Measurements from ENCODE around the gene TMEM94. TPM values are rescaled to one million over a fixed set of nuclear protein-coding genes. Genes with fewer than 3 reads are reported as not detected.
A peak's percentile ranks its signal among the peaks of the same experiment; 100 is the strongest.

Gene TMEM94
- total and polyA plus RNA-seq, 9 of the 15 experiments (the other 6 are each of a cell fraction or from before 2014, with no cell fraction given), result 0.35 to 48.1 (median 14.4) TPM

- Histone ChIP-seq H3K9me1 (ENCODE audit: control insufficient read depth, insufficient read depth, low read length) (peaks cover 5% of the 10 kb centered on the region), H3K9me3 (replicated peaks; ENCODE audit: control insufficient read depth, insufficient read depth, low read depth, low read length) (no peaks in the 10 kb centered on the region), H3K4me2 (ENCODE audit: insufficient read depth, low read length) (peak overlapping the region; percentile 87), H3K27ac (ENCODE audit: extremely low read depth, low read depth, low read length) (peak overlapping the region; percentile 36; the same call in 2 of the 3 replicates), H3K36me3 (ENCODE audit: control insufficient read depth, insufficient read depth, low read length) (peaks cover 41% of the 10 kb centered on the region; the same call in 2 of the 3 replicates), H2AFZ (ENCODE audit: low read depth, low read length) (peak overlapping the region; percentile 80), H3K4me3 (peak overlapping the region; percentile 91), H3K27me3 (ENCODE audit: control insufficient read depth in 2 of 2, insufficient read depth in 2 of 2, low read length in 2 of 2) (no peaks in the 10 kb centered on the region), H3K9ac (ENCODE audit: insufficient read depth in 1 of 2, low read depth in 2 of 2, low read length in 2 of 2) (peak overlapping the region; percentile 47 to 93), H3K4me1 (replicated peaks in 1 of 2; ENCODE audit: control insufficient read depth in 2 of 2, insufficient read depth in 2 of 2, low read length in 2 of 2) (peaks cover 30 to 59% of the 10 kb centered on the region in 2 experiments), H3K79me2 (ENCODE audit: control insufficient read depth, insufficient read depth, low read length) (peaks cover 10% of the 10 kb centered on the region), H4K20me1 (replicated peaks; ENCODE audit: control insufficient read depth, insufficient read depth, low read length) (peaks cover 11% of the 10 kb centered on the region)
- peak in 2 of 4 experiments; percentile 50 to 54 for DNase-seq (ENCODE audit: extremely low read depth in 1 of 4, low spot score in 3 of 4)
- ChIA-PET POLR2A (interaction anchor here (0.6 to 1.6 kb wide), 6 partner anchors 9 to 68 kb away, joined by 3 to 5 read pairs (median 4); partner anchors contain the start of gene LLGL2), CTCF (ENCODE audit: low intra/inter-chr PET ratio) (interaction anchor here (0.6 to 2.2 kb wide), 5 partner anchors 84 to 227 kb away, joined by 3 to 17 read pairs (median 3); no protein-coding TSS in a partner anchor)
- no peak for FAIRE-seq
- in situ Hi-C loops (cut with MboI) (no loop called here), intact Hi-C loops (cut with micrococcal nuclease) (loop anchor here (5.0 kb wide), 2 partner anchors 71 to 236 kb away; partner anchors contain the start of gene MYO15B)
- 0% methylated on average over 29 of the region's 65 CpGs for WGBS (ENCODE audit: insufficient coverage, low coverage, missing lambda C conversion rate)
- BruUV-seq (replicated peaks), result no TSS peak
- ATAC-seq, result no peak
- TF ChIP-seq NELFE (IDR thresholded peaks at IDR 0.05; ENCODE audit: insufficient read depth, insufficient read length), result no peak
- 0 out of 2 replicates have a peak, but pooled peaks have one; percentile 8 for TF ChIP-seq CXXC5 (CRISPR knock-in tag; IDR thresholded peaks at IDR 0.05)
- TF ChIP-seq PHF8 (IDR thresholded peaks at IDR 0.05; ENCODE audit: borderline replicate concordance, low read length), result peak; percentile 51; the same call in 1 of the 2 replicates
- TF ChIP-seq FOXA3 (CRISPR knock-in tag; conservative IDR thresholded peaks at IDR 0.05 in 1 of 2, IDR thresholded peaks at IDR 0.05 in 1 of 2), result no peak
- TF ChIP-seq ZBTB7A (IDR thresholded peaks at IDR 0.05; ENCODE audit: borderline replicate concordance, control insufficient read depth, low read depth, low read length), result peak; percentile 46; the same call in 1 of the 2 replicates
- TF ChIP-seq POLR2G (IDR thresholded peaks at IDR 0.05; ENCODE audit: low read depth, low read length), result peak; percentile 60
- TF ChIP-seq SIN3B (IDR thresholded peaks at IDR 0.05; ENCODE audit: low read depth), result peak; percentile 51; the same call in 1 of the 2 replicates
- TF ChIP-seq ELF2 (CRISPR knock-in tag; IDR thresholded peaks at IDR 0.05), result no peak
- TF ChIP-seq L3MBTL2 (IDR thresholded peaks at IDR 0.05), result peak; percentile 36; the same call in 1 of the 2 replicates
- no peak for TF ChIP-seq ZNF830 (CRISPR knock-in tag; IDR thresholded peaks at IDR 0.05)
- TF ChIP-seq ZNF639 (CRISPR knock-in tag; conservative IDR thresholded peaks at IDR 0.05 in 1 of 2, IDR thresholded peaks at IDR 0.05 in 1 of 2), result no peak
- TF ChIP-seq SMARCB1 (IDR thresholded peaks at IDR 0.05; ENCODE audit: insufficient read length, low read depth), result peak; percentile 5
- peak; percentile 58 for TF ChIP-seq NKRF (IDR thresholded peaks at IDR 0.05; ENCODE audit: borderline replicate concordance)
- no peak for TF ChIP-seq PML (IDR thresholded peaks at IDR 0.05; ENCODE audit: low read length)
- peak in 1 of 2 experiments; percentile 67; a peak in 2 of 4 replicates for TF ChIP-seq HDAC1 (IDR thresholded peaks at IDR 0.05)
Measured at GRCh38 chr17:75516619-75517296, 60.3 kb downstream of the TMEM94 start.
